Neuronal stem cell (in vitro differentiated cells): ENCODE measurements around the gene BAIAP2.
"Not testable (repeated sequence)": the region's sequence is repeated elsewhere in the genome, so short reads cannot be mapped to it uniquely, and the experiment has no call there.

Source experiments
- DNase-seq: peaks from one replicate; pipeline ENCODE4 v3.0.0-alpha.2; 2013; ENCODE audit warnings: low spot score
- H2AFZ ChIP-seq: one replicate; pipeline ENCODE4 v1.6.1; 2013; ENCODE audit warnings: mild to moderate bottlenecking, low read length, inconsistent platforms
- H2AK5ac ChIP-seq: 2 replicates; pipeline ENCODE4 v1.6.1; 2013; ENCODE audit warnings: low read depth, mild to moderate bottlenecking, inconsistent platforms, low read length, moderate library complexity, mixed read lengths
- H2BK120ac ChIP-seq: 2 replicates; pipeline ENCODE4 v1.6.1; 2013; ENCODE audit warnings: low read depth, mild to moderate bottlenecking, inconsistent platforms, low read length, moderate library complexity, mixed read lengths
- H2BK12ac ChIP-seq: one replicate; pipeline ENCODE4 v1.6.1; 2013; ENCODE audit warnings: low read length, inconsistent platforms
- H2BK15ac ChIP-seq: 2 replicates; pipeline ENCODE4 v1.6.1; 2013; ENCODE audit warnings: mild to moderate bottlenecking, low read length, inconsistent platforms, mixed read lengths
- H2BK5ac ChIP-seq: one replicate; pipeline ENCODE4 v1.6.1; 2013; ENCODE audit warnings: inconsistent platforms, mild to moderate bottlenecking, low read length, moderate library complexity
- H3K14ac ChIP-seq: one replicate; pipeline ENCODE4 v1.6.1; 2013; ENCODE audit warnings: low read length, inconsistent platforms
- H3K18ac ChIP-seq: 2 replicates; pipeline ENCODE4 v1.6.1; 2013; ENCODE audit warnings: low read length, inconsistent platforms
- H3K23ac ChIP-seq: 2 replicates; pipeline ENCODE4 v1.6.1; 2013; ENCODE audit warnings: low read depth, mild to moderate bottlenecking, mixed read lengths, low read length, inconsistent platforms; ENCODE audit not compliant: poor library complexity
- H3K27ac ChIP-seq: replicated peaks from 3 replicates; pipeline ENCODE4 v1.5.1; 2013; ENCODE audit warnings: low read length, inconsistent platforms
- H3K27me3 ChIP-seq, 3 experiments: 2 replicates each; pipeline ENCODE4 v1.6.1; 2013; ENCODE audit warnings: low read length in 3 of 3, mild to moderate bottlenecking in 2 of 3, inconsistent platforms in 1 of 3, low read depth in 1 of 3, mixed read lengths in 1 of 3, moderate library complexity in 1 of 3; ENCODE audit not compliant: control insufficient read depth in 3 of 3, insufficient read depth in 3 of 3
- H3K36me3 ChIP-seq, 2 donors: replicated peaks in 1 of 2; 2 replicates each; pipeline ENCODE4 v1.6.1; 2013; ENCODE audit warnings: low read length in 2 of 2; ENCODE audit not compliant: control insufficient read depth in 2 of 2, insufficient read depth in 2 of 2
- H3K4ac ChIP-seq: 2 replicates; pipeline ENCODE4 v1.6.1; 2013; ENCODE audit warnings: inconsistent platforms, mild to moderate bottlenecking, low read length, moderate library complexity
- H3K4me1 ChIP-seq, 2 donors: 1 replicate in 1 of 2; 2 replicates in 1 of 2; pipeline ENCODE4 v1.6.1; 2013; ENCODE audit warnings: low read length in 2 of 2, low read depth in 1 of 2; ENCODE audit not compliant: control insufficient read depth in 2 of 2, insufficient read depth in 1 of 2
- H3K4me2 ChIP-seq: one replicate; pipeline ENCODE4 v1.6.1; 2013; ENCODE audit warnings: mild to moderate bottlenecking, low read length, inconsistent platforms; ENCODE audit not compliant: insufficient read depth, poor library complexity, severe bottlenecking
- H3K4me3 ChIP-seq, 2 donors: 2 replicates each; pipeline ENCODE4 v1.5.1; 2013; ENCODE audit warnings: low read length in 2 of 2, mild to moderate bottlenecking in 2 of 2, inconsistent platforms in 1 of 2, moderate library complexity in 1 of 2
- H3K79me1 ChIP-seq: one replicate; pipeline ENCODE4 v1.6.1; 2013; ENCODE audit warnings: low read depth, mild to moderate bottlenecking, inconsistent platforms, low read length, moderate library complexity
- H3K9ac ChIP-seq: one replicate; pipeline ENCODE4 v1.6.1; 2013; ENCODE audit warnings: mild to moderate bottlenecking, low read depth, low read length, inconsistent platforms; ENCODE audit not compliant: poor library complexity
- H3K9me3 ChIP-seq, 2 donors: replicated peaks in 1 of 2; 2 replicates each; pipeline versions ENCODE3 to v1.6.1; 2013; ENCODE audit warnings: low read length in 2 of 2, mild to moderate bottlenecking in 2 of 2, inconsistent platforms in 1 of 2, low read depth in 1 of 2, mixed read lengths in 1 of 2, moderate library complexity in 1 of 2; ENCODE audit not compliant: control insufficient read depth in 2 of 2, insufficient read depth in 1 of 2
- H4K8ac ChIP-seq: one replicate; pipeline ENCODE4 v1.6.1; 2013; ENCODE audit warnings: low read depth, mild to moderate bottlenecking, inconsistent platforms, low read length, moderate library complexity
- H4K91ac ChIP-seq: one replicate; pipeline ENCODE4 v1.6.1; 2013; ENCODE audit warnings: low read length, low read depth, mild to moderate bottlenecking, inconsistent platforms; ENCODE audit not compliant: poor library complexity
- WGBS, 2 donors: extraction: QIAGEN DNeasy Blood & Tissue Kit; methylation state at CpG; one replicate each; pipeline ENCODE4 v1.1.7; 2013; ENCODE audit warnings: missing lambda C conversion rate in 2 of 2, mixed read lengths in 1 of 2; ENCODE audit not compliant: insufficient read length in 2 of 2, insufficient replicate concordance in 1 of 2; ENCODE audit errors: extremely low coverage in 2 of 2; 5-methylcytosine and 5-hydroxymethylcytosine counted together

BAIAP2 gene

GRCh38 chr17:81015136-81015535, 19.8 kb upstream of the BAIAP2 start:
- Histone ChIP-seq H3K14ac (no peak overlapping the region), H2BK12ac (no peak overlapping the region), H4K8ac (no peak overlapping the region), H4K91ac (no peak overlapping the region), H2BK15ac (no peak overlapping the region), H3K4me3 (no peak overlapping the region), H2BK5ac (no peak overlapping the region), H3K4me2 (no peak overlapping the region), H3K9ac (no peak overlapping the region), H3K4me1 (peaks cover 4 to 13% of the 10 kb centered on the region in 2 donors), H3K4ac (no peak overlapping the region), H3K18ac (no peak overlapping the region), H3K23ac (no peak overlapping the region), H3K27ac (no peak overlapping the region), H2AFZ (no peak overlapping the region), H2BK120ac (no peak overlapping the region), H2AK5ac (no peak overlapping the region), H3K79me1 (no peaks in the 10 kb centered on the region), H3K36me3 (no peaks in the 10 kb centered on the region), H3K9me3 (peaks cover 6 to 19% of the 10 kb centered on the region in 2 donors), H3K27me3 (no peaks in the 10 kb centered on the region)
- WGBS, 2 donors, result no CpG with 5 or more reads among the region's 1 CpG
- DNase-seq, result no peak

GRCh38 chr17:81016575-81016974, 18.4 kb upstream of the BAIAP2 start:
- no peaks in the 10 kb centered on the region for H3K36me3 ChIP-seq
- no peak overlapping the region for H3K9ac ChIP-seq
- peaks cover 4 to 13% of the 10 kb centered on the region in 2 donors for H3K4me1 ChIP-seq
- H3K4me3 ChIP-seq, result no peak overlapping the region
- DNase-seq, result no peak
- no CpG with 5 or more reads among the region's 2 CpGs for WGBS, 2 donors
- H2BK5ac ChIP-seq, result no peak overlapping the region
- H4K91ac ChIP-seq, result no peak overlapping the region
- H2AK5ac ChIP-seq, result no peak overlapping the region
- H4K8ac ChIP-seq, result no peak overlapping the region
- H3K23ac ChIP-seq, result no peak overlapping the region
- no peak overlapping the region for H3K18ac ChIP-seq
- no peak overlapping the region for H3K27ac ChIP-seq
- H3K79me1 ChIP-seq, result no peaks in the 10 kb centered on the region
- H2AFZ ChIP-seq, result no peak overlapping the region
- H3K4me2 ChIP-seq, result no peak overlapping the region
- H2BK15ac ChIP-seq, result no peak overlapping the region
- no peak overlapping the region for H3K4ac ChIP-seq
- H3K27me3 ChIP-seq, result no peaks in the 10 kb centered on the region
- H3K9me3 ChIP-seq, result peaks cover 3 to 19% of the 10 kb centered on the region in 2 donors
- H2BK120ac ChIP-seq, result no peak overlapping the region
- no peak overlapping the region for H2BK12ac ChIP-seq
- H3K14ac ChIP-seq, result no peak overlapping the region

- H2BK12ac ChIP-seq, H3K14ac ChIP-seq, H3K9ac ChIP-seq, H2AK5ac ChIP-seq, H4K8ac ChIP-seq, H3K23ac ChIP-seq, H3K4ac ChIP-seq, DNase-seq, H3K27me3 ChIP-seq, H3K4me2 ChIP-seq, H2AFZ ChIP-seq, H2BK5ac ChIP-seq, H3K36me3 ChIP-seq, H3K79me1 ChIP-seq: not testable (repeated sequence)
- Histone ChIP-seq H3K4me3 (peak overlapping the region in 1 of 2 donors; percentile 46), H3K9me3 (peaks cover 3 to 15% of the 10 kb centered on the region in 2 donors), H2BK120ac (peak overlapping the region; percentile 66), H3K4me1 (peaks cover 4 to 13% of the 10 kb centered on the region in 2 donors), H2BK15ac (peak overlapping the region; percentile 39), H4K91ac (peak overlapping the region; percentile 75), H3K18ac (peak overlapping the region; percentile 24), H3K27ac (peak overlapping the region; percentile 87)
- no CpG with 5 or more reads among the region's 4 CpGs for WGBS, 2 donors
Observed at GRCh38 chr17:81017330-81017729, 17.6 kb upstream of the BAIAP2 start.

DNA sequence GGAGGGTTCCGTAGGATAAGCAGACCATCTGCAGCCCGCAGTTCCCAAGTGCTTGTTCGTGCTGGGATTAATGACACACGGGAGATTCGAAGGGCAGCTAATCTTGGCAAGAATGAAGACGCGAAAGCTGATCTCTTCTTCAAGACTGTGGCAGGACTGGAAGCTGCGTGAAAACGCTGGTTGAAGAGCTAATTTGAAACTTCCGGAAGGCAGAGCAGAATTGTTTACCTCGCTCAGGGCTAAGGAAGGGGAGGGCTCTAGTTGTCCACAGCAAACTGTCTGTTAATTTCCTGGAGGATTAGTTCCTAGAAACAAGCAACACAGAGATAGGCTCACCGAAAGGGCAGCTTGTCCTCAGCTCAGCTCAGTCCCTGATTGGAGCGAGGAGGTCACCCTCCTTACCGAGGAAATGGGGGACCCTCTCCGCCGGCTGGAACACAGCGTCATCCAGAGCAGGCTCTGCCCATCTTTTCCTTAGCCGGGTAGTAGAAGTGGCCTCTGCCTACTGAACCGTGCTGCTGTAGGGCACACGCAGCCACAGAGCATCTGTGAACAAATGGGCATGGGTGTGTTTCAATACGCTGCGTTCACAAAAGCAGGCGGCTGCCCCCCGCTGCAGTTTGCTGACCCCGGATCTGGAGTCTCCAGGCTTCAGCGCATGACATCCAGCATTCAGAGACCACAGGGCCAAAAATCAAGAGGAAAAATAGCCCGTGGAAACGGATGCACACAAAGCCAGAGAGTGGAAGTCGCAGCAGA, 16.7 kb upstream of the BAIAP2 start:
- peak overlapping the region; percentile 87 for H3K27ac ChIP-seq
- H2BK15ac ChIP-seq, result peak overlapping the region; percentile 17
- no peaks in the 10 kb centered on the region for H3K79me1 ChIP-seq
- no peak overlapping the region for H3K4me2 ChIP-seq
- no peak overlapping the region for H3K14ac ChIP-seq
- H2BK12ac ChIP-seq, result no peak overlapping the region
- peaks cover 4 to 10% of the 10 kb centered on the region in 2 donors for H3K4me1 ChIP-seq
- peak overlapping the region; percentile 66 for H3K18ac ChIP-seq
- no peak overlapping the region for H4K8ac ChIP-seq
- H3K36me3 ChIP-seq, result no peaks in the 10 kb centered on the region
- DNase-seq, result peak; percentile 49
- no peak overlapping the region for H2BK120ac ChIP-seq
- H4K91ac ChIP-seq, result no peak overlapping the region
- H2AFZ ChIP-seq, result peak overlapping the region; percentile 83
- peaks cover 0 to 7% of the 10 kb centered on the region in 2 donors for H3K9me3 ChIP-seq
- peak overlapping the region; percentile 8 for H2BK5ac ChIP-seq
- H3K27me3 ChIP-seq, result no peaks in the 10 kb centered on the region
- no peak overlapping the region for H2AK5ac ChIP-seq
- no peak overlapping the region for H3K23ac ChIP-seq
- peak overlapping the region in 1 of 2 donors; percentile 46 for H3K4me3 ChIP-seq
- no peak overlapping the region for H3K4ac ChIP-seq
- no peak overlapping the region for H3K9ac ChIP-seq
- WGBS, 2 donors, result no CpG with 5 or more reads among the region's 29 CpGs
